ENCODE measurements around the gene KDM1A.

GRCh38 chr1:23062271-23062670, 43.0 kb downstream of the KDM1A start:
- TF ChIP-seq POLR2A (IDR thresholded peaks at IDR 0.05; ENCODE audit: low read length) (no peak), CHD2 (IDR thresholded peaks at IDR 0.05; ENCODE audit: low read length, partially characterized antibody) (no peak), GATA3 (IDR thresholded peaks at IDR 0.05; ENCODE audit: borderline replicate concordance) (no peak), NFE2L2 (conservative IDR thresholded peaks at IDR 0.05; ENCODE audit: low read length) (no peak)
- TF ChIP-seq, protein P1, sequence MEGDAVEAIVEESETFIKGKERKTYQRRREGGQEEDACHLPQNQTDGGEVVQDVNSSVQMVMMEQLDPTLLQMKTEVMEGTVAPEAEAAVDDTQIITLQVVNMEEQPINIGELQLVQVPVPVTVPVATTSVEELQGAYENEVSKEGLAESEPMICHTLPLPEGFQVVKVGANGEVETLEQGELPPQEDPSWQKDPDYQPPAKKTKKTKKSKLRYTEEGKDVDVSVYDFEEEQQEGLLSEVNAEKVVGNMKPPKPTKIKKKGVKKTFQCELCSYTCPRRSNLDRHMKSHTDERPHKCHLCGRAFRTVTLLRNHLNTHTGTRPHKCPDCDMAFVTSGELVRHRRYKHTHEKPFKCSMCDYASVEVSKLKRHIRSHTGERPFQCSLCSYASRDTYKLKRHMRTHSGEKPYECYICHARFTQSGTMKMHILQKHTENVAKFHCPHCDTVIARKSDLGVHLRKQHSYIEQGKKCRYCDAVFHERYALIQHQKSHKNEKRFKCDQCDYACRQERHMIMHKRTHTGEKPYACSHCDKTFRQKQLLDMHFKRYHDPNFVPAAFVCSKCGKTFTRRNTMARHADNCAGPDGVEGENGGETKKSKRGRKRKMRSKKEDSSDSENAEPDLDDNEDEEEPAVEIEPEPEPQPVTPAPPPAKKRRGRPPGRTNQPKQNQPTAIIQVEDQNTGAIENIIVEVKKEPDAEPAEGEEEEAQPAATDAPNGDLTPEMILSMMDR (IDR thresholded peaks at IDR 0.05): no peak

All from A549 (cell line).